Fibroblast of lung (primary cell): ENCODE measurements around the gene TCTN1.

Experiments
- CTCF ChIP-seq, 2 donors: IDR thresholded peaks in 1 of 2; conservative IDR thresholded peaks in 1 of 2; 1 replicate in 1 of 2; 2 replicates in 1 of 2; pipeline ENCODE4 v1.5.1; 2011 to 2012; ENCODE audit warnings: low read length in 2 of 2, control low read depth in 1 of 2, inconsistent platforms in 1 of 2, low read depth in 1 of 2, mild to moderate bottlenecking in 1 of 2
- EZH2 ChIP-seq: IDR thresholded peaks from 2 replicates; pipeline ENCODE4 v1.5.1; 2012; ENCODE audit warnings: low read length, control low read depth, mild to moderate bottlenecking; ENCODE audit errors: missing control alignments

GRCh38 chr12:110690127-110690430 lies 76.2 kb downstream of the TCTN1 start:
- TF ChIP-seq CTCF (conservative IDR thresholded peaks at IDR 0.05 in 1 of 2, IDR thresholded peaks at IDR 0.05 in 1 of 2; ENCODE audit: low read depth in 1 of 2, low read length in 2 of 2): no peak
- no peak for TF ChIP-seq EZH2
